GM19324 (cell line): Measurements from ENCODE around the gene TIGAR.

Source experiments
- ATAC-seq: cut with Tn5 transposase; IDR thresholded peaks from one replicate; pipeline ENCODE4 v1.9.1; 2021; ENCODE audit warnings: mild to moderate bottlenecking, moderate library complexity; ENCODE audit not compliant: unreplicated experiment, low FRiP score

The TIGAR gene

DNA sequence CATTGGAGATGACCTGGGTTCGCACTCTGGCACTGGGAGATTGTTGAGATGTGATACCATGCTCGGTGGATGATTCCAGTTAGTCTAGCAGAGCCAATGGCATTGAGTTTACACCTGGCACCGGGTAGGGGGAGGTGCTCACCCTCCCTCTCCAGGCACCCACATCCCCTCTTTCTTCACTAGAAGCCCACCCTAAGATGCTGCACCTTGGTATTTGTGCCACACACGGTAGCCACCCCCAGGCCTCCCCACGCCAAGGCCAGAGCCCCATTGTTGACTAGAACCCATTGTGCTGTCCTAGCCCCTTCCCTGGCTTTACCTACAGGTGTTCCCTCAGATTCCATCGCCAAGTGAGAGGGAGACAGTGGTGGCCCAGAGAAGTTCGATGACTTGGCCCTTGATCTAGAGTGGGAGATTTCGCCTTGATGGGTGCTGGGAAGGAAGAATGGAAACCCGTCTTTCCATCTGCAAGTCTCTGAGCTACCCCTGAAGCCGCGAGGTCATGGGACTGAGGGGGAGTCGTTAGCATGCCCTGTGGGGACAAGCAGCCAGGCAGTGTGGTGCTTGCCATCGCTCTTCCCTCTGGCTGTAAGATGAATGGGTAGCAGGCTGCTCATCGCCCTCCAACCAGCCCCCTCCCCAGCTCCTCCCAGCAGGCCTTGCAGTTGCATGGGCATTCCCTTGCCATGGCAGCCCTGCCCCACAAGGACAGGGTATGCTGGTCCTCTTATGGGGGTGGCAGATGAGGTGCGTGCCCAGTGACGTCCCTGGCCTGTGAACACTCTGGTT is 38.7 kb upstream of the TIGAR start:
- no peak for ATAC-seq

DNA sequence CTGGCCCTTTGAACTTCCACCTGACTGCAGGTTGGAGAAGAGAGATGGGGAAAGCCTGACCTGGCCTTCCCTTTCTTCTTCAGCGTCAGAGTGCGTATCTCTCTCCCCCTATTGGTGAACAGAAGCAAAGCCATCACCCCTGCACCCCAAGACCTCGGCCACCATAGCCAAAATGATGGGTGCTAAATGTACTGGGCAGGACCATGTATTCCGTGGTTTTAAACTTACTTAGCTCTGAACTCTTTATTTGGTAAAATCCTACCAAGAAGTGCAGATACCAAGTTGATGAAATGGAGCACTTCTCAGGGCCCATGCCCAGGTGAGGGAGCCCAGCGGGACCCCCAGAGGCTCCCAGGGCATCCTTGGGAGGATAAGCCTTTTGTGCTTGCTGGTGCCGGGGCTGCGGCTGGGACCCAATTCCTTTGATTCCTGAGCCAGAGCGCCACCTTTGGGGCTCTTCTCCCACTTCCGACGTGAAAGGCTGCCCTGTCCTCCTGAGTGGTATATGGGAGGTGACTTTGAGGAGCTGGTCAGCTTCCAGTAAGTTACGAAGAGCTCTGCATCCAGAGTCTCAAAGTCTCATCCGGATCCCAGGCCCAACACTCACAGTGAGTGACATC is 38.0 kb upstream of the TIGAR start:
- ATAC-seq, result no peak

- no peak for ATAC-seq
These were observed 37.3 kb upstream of the TIGAR start for GRCh38 chr12:4283512-4284255.

- ATAC-seq, result no peak
These were observed 36.7 kb upstream of the TIGAR start for GRCh38 chr12:4284306-4284705.

GRCh38 chr12:4285070-4285469 is 35.9 kb upstream of the TIGAR start:
- ATAC-seq, result no peak

DNA sequence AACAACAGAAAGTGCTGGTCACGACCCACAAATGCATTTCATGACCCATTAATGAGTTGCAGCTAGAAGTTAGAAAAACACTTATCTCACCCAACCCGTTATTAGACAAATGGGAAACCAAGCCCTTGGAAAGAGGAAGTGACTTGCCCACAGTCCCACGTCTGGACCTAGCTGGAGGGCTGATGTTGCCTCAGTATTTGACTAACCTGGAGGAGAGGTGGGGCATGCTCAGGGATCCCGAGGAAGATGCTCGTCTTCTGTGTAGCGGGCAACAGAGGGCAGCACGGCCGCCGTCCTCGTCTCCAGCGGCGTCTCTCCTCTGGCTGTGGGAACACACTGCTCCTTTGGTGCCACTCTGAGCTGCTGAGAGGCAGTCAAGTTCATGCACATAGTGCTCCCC is 34.8 kb upstream of the TIGAR start:
- ATAC-seq, result no peak

DNA sequence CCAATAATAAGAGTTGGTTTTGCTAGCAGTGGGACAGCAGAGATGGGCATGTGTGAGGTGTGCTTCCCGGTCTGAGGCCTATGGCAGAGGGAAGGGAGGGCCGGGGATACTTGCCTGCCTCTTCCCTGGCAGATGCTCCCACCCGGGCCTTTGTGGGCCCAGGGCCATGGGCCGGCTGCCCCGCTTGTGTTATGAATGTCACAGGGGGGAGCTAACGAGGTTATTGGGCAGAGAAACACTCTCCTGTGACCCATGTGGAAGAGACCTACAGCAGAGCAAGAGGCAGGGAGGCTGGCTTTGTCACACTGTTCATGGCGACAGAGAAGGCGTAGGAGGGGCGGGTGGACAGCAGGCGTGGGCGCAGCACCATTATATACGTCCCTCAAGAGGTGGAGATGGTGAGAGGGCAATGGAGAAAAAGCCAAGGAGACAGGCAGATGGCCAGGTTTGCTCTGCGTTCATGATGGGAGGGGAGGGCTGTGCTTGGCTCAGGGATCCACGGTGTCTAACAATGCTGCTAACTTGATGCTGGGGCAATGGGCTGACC is 34.2 kb upstream of the TIGAR start:
- ATAC-seq, result no peak

DNA sequence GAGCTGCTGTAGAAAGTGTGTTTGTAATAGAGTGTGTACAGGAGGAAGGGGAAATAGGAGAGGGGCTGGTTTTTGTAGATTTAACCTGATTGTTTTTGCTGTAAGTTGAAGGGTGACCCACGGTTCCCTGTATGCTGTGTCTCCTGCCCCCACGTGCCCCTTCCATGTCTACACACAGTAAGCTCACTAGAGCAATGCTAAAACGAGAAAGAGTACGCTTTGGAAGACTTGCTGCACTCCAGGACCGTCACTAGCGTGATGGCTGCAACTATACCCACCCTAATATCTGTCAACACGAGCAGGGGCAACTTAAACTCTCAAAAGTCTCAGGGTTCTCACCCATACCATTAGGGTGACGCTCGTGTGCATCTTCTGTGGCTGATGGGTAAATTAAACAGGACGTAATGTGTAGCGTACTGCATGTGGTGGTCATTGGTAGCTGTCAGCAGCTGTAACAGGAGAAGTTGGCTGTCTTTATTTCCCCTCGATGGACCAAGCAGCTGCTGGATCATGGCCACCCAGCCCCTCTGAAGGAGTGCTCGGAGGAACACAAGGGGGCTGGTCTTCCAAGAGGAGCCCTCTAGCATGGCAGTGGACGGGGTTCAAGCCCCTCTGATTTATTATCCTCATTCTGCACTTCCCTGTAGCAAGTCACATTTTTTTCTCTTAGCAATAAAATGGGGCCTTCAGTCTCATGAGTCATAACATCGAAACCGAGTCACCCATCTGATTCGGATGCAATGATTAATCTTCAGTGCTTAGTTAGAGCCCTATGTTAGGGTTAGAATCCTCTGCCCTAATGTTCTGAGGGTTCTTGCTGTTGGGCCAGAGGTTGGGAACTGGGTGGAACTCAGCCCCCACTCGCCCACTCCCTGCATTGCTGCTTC is 33.4 kb upstream of the TIGAR start:
- ATAC-seq, result no peak

- ATAC-seq, result no peak
These were observed 32.5 kb upstream of the TIGAR start for GRCh38 chr12:4288296-4289131.

DNA sequence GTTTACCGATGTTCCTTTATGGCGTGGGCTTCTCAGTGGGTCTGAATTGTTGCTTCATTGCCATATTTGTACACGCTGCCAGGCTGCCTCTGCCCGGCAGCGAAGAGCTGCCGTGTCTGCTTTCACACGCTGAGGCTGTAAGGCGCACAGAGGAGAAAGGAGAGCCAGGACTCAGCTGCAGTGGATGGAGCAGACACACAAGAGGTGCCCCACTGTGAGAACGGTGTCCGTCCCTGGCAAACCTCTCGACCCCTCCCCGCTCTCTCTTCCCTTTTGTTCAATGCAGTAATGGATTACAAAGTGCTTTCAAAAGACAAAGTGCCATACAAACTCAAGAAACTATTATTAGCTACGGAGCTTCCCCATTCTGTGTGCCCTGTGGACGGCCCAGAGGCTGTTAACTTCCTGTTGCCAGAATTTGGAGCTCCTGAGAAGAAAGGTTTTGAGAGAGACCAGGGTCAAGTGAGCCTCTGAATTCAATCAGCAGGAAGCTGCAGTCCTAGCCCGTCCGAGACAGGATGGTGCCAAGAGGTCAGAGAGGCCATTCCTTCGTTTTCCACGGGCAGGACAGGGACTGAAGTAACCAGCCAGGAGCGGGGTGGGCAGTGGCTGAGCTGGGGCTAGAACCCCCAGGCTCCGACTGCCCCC is 31.7 kb upstream of the TIGAR start:
- ATAC-seq, result no peak

- ATAC-seq, result no peak
These were observed 30.8 kb upstream of the TIGAR start for GRCh38 chr12:4289998-4290790.

GRCh38 chr12:4292341-4293073 is 28.5 kb upstream of the TIGAR start:
- no peak for ATAC-seq

- no peak for ATAC-seq
These were observed 27.6 kb upstream of the TIGAR start for GRCh38 chr12:4293299-4293965.

GRCh38 chr12:4293966-4294505 is 27.0 kb upstream of the TIGAR start:
- ATAC-seq, result no peak

- no peak for ATAC-seq
These were observed 24.3 kb upstream of the TIGAR start for GRCh38 chr12:4296751-4297150.

DNA sequence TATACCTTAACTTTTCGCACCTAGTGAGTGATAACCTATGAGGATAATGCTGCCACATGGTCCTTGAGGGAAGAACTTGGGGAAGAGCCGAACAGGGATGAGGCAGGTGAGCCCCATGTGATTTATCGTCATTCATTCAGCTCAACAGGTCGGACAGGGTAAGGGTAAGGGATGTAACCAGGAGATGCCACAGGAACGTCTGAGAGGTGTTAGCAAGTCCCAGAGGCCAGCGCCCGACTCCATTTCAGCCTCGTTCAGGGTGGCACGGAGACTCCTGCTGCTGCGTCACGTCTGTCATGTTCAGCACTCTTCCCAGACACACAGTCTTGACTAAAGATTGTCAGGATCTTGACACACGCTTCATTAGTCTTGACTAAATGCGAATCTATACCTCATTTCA is 23.4 kb upstream of the TIGAR start:
- no peak for ATAC-seq

- ATAC-seq, result no peak
These were observed 20.1 kb upstream of the TIGAR start for GRCh38 chr12:4300883-4301282.
